HUES6 (cell line): ENCODE results near the gene PIK3CG.
"Not testable (repeated sequence)": the region's sequence is repeated elsewhere in the genome, so short reads cannot be mapped to it uniquely, and the experiment has no call there.

Experiments used
- H3K27ac ChIP-seq: 2 replicates; pipeline ENCODE4 v1.7.0; 2013; ENCODE audit warnings: low read depth, mild to moderate bottlenecking, low read length, inconsistent platforms
- H3K27me3 ChIP-seq: 2 replicates; pipeline ENCODE4 v1.6.1; 2013; ENCODE audit warnings: low read length; ENCODE audit not compliant: control insufficient read depth, insufficient read depth
- H3K36me3 ChIP-seq: 2 replicates; pipeline ENCODE4 v1.6.1; 2013; ENCODE audit warnings: low read length; ENCODE audit not compliant: control insufficient read depth, insufficient read depth
- H3K4me1 ChIP-seq: 2 replicates; pipeline ENCODE4 v1.6.1; 2013; ENCODE audit warnings: low read length; ENCODE audit not compliant: control insufficient read depth, insufficient read depth
- H3K4me3 ChIP-seq: 2 replicates; pipeline ENCODE4 v1.5.1; 2013; ENCODE audit warnings: low read depth, low read length
- H3K9ac ChIP-seq: one replicate; pipeline ENCODE4 v1.6.1; 2013; ENCODE audit warnings: mild to moderate bottlenecking, low read length
- H3K9me3 ChIP-seq: 2 replicates; pipeline ENCODE4 v1.6.1; 2013; ENCODE audit warnings: low read depth, low read length; ENCODE audit not compliant: control insufficient read depth, insufficient read depth

Gene PIK3CG

DNA sequence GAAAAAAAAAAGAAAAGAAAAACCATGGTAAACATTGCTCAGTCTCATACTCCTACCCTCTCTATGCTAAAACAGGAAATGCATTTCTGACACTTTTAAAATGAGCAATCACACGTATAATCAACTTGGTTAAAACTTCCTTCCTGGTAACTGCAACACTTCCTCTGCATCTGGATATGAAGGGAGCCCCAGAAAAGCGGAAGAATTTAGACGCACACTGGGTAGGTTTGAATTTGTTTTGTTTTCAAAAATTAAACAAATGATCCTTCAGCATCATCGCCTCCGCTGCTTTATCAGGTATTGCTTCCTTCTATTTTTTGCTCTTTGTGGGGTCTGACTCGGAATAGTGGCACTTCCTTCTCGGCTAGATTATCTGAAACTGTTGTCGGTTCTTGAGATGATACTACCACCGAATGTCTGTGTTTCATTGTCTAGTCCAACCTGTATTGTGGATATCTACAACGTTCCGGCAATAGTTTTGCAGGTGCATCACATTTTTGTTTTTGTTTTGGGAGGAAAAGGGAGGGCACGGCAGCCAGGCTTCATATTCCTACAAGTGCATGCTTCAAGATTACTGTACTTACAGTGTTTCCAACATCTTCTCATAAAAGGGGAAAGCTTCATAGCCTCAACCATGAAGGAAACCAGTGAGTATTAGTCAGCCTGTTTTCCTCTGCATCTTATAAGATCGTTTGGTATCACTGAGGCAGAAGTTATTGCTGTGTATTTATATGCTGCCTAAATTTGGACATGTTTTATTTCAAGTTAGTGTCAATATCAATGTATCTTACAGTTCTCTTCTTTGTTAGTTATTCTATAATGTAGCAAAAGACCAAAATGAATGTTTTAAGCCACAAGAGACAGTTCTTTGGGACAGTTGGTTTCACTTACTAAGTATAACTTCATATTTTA is at the start of gene PIK3CG:
Gene PIK3CG (plus strand): TSS at position 153 of the 912 bp plus-strand sequence. CDS start 2,280 bp downstream, outside the sequence.
- no peak within 1 kb of the TSS for H3K9ac ChIP-seq
- no peaks in the 10 kb centered on the region for H3K9me3 ChIP-seq
- H3K4me1 ChIP-seq, result peaks cover 8% of the 10 kb centered on the region; the same call in 1 of the 2 replicates

DNA sequence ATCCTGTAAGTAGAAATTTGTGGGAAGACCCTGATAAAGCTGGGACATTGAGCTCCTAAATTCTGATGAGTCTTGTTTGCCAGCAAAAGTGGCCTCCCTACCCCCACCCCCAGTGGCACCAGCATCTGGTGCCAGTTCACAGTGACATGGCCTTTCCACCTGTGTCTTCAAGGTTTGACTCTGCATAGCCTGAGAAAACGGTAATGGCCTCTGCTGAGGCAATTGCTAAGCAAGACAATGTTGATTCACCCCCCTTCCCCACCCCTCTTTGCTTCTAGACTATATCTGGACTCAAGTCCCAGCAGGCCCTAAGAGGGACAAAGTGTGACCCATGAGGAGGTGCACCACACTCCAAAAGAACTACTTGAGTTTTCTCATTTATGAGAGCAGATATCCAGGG is 48.0 kb upstream of the PIK3CG start:
- H3K27ac ChIP-seq, result no peak overlapping the region
- no peaks in the 10 kb centered on the region for H3K36me3 ChIP-seq
- H3K27me3 ChIP-seq, result no peaks in the 10 kb centered on the region
- H3K4me1 ChIP-seq, result no peaks in the 10 kb centered on the region; the same call in 1 of the 2 replicates
- no peak overlapping the region for H3K4me3 ChIP-seq
- H3K9me3 ChIP-seq, result no peaks in the 10 kb centered on the region
- H3K9ac ChIP-seq, result no peak overlapping the region

More for the DNA sequence above, at the start of gene PIK3CG:
- H3K36me3 ChIP-seq, result no peaks in the 10 kb centered on the region
- no peak within 1 kb of the TSS for H3K27ac ChIP-seq
- no peaks in the 10 kb centered on the region for H3K27me3 ChIP-seq
- no peak within 1 kb of the TSS for H3K4me3 ChIP-seq

DNA sequence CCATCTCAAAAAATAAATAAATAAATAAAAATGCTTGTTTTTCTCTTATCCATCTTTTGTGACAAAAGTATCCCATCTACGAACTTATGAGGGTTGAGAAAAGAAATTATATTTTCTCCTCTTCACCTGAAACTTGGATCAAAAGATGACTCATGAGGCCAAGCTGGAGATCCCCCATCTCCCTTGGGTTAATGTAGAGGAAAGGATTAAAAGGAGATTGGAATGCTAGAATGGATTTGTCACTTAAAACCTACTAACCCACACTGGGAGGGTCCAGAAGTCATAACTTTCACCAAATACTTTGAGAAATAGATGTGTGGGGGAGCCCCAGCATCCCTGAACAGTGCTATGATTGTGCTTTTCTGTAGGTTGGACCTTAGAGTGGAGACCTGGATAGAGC is 46.3 kb upstream of the PIK3CG start:
- Histone ChIP-seq H3K4me1 (no peaks in the 10 kb centered on the region; the same call in 1 of the 2 replicates), H3K36me3 (no peaks in the 10 kb centered on the region), H3K27ac (no peak overlapping the region), H3K27me3 (no peaks in the 10 kb centered on the region), H3K4me3 (no peak overlapping the region), H3K9me3 (no peaks in the 10 kb centered on the region), H3K9ac (no peak overlapping the region)

DNA sequence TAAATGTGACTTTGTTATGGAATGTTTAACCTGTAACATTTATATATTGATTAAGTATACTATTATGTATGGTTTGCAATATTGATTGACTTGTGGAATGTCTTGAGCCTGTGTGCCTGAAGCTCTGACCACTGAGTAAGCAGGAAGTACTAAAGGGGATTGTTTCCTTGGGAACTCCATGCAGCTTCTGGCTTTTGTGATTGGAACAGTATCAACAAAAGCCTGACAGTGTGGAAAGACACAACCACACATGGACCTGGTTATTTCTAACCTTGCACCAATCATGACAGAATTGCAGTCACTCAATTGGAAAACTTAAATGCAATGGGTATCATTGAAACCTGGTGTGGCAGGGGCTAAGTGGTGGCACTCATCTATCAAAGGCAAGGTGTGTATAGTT is 45.5 kb upstream of the PIK3CG start:
- no peaks in the 10 kb centered on the region for H3K27me3 ChIP-seq
- H3K36me3 ChIP-seq, result no peaks in the 10 kb centered on the region
- no peak overlapping the region for H3K9ac ChIP-seq
- H3K4me1 ChIP-seq, result no peaks in the 10 kb centered on the region
- no peak overlapping the region for H3K4me3 ChIP-seq
- no peaks in the 10 kb centered on the region for H3K9me3 ChIP-seq
- no peak overlapping the region for H3K27ac ChIP-seq

DNA sequence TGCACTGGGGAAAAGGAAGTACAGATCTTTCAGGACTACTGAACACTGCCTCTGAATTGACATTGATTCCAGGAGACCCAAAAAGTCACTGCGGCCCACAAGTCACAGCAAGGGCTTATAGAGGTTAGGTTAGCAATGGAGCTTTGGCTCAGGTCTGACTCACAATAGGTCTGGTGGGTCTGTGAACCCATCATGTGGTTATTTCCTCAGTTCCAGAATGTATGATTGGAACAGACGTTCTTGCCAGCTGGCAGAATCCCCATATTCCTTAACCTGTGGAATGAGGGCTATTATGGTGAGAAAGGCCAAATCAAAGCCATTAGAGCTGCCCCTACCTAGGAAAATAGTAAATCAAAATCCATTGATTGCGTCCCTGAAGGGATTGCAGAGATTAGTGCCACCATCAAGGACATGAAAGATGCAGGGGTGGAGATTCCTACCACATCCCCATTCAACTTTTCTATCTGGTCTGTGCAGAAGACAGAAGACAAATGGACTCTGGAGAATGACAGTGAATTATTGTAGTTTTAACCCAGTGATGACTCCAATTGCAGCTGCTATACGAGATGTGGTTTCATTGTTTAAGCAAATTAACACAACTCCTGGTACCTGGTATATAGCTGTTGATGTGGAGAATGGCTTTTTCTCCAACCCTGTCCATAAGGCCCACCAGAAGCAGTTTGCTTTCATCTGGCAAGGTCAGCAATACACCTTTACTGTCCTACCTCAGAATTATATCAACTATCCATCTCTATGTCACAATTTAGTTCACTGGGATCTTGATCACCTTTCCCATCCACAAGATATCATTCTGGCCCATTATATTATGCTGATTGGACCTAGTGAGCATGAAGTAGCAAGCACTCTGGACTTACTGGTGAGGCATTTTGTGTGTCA is 44.5 kb upstream of the PIK3CG start:
- H3K9me3 ChIP-seq, result no peaks in the 10 kb centered on the region
- no peaks in the 10 kb centered on the region for H3K4me1 ChIP-seq
- H3K9ac ChIP-seq, result no peak overlapping the region
- H3K4me3 ChIP-seq, result no peak overlapping the region
- no peaks in the 10 kb centered on the region for H3K27me3 ChIP-seq
- H3K36me3 ChIP-seq, result no peaks in the 10 kb centered on the region
- no peak overlapping the region for H3K27ac ChIP-seq

DNA sequence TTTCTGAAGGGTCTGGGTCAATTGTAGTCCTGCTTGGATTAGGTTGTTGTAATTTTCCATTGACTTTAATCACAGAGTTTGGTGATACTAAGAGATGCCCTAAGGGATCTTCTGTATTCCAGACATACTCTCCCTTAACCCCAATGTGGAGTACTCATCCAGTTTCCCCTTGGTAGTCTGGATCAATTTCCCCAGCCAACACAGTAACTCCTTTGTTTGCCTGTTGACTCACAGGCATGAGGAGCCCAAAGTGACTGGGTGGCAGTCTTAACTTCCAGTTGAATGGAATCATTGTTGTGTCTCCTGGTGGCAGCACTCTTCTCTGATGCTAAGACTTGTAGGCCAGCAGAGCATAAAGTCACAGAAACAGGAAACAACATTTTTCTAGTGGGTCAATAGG is 41.5 kb upstream of the PIK3CG start:
- Histone ChIP-seq H3K4me1 (no peaks in the 10 kb centered on the region), H3K27ac (no peak overlapping the region), H3K36me3 (no peaks in the 10 kb centered on the region), H3K27me3 (no peaks in the 10 kb centered on the region), H3K9ac (no peak overlapping the region), H3K4me3 (no peak overlapping the region), H3K9me3 (no peaks in the 10 kb centered on the region)

DNA sequence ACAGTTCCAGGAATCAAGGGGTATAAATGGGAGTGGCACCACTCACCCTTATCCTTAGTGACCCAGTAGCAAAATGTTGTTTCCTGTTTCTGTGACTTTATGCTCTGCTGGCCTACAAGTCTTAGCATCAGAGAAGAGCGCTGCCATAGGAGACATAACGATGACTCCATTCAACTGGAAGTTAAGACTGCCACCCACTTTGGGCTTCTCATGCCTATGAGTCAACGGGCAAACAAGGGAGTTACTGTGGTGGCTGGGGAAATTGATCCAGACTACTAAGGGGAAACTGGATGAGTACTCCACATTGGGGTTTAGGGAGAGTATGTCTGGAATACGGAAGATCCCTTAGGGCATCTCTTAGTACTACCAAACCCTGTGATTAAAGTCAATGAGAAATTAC is 40.6 kb upstream of the PIK3CG start:
- H3K4me3 ChIP-seq, result no peak overlapping the region
- no peak overlapping the region for H3K9ac ChIP-seq

DNA sequence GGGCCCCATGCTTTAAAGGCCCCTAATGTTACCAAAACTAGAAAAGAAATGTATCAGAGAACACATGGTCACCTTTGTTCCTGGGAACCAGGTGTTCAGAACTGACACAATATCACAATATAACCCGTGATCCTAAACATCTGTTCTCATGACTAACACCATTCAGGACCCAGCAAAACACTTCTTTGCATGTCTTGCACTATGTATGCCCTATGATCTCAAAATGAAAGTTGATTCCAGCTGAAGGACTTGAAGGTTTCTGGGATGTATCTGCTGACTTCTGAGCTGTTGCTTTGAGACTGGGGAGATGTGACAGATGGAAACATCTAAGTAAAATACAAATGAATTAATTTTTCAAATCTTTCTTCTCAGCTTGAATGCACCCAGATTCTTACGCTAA is 37.5 kb upstream of the PIK3CG start:
- no peak overlapping the region for H3K9ac ChIP-seq
- no peak overlapping the region for H3K27ac ChIP-seq
- peaks cover 5% of the 10 kb centered on the region; the same call in 1 of the 2 replicates for H3K9me3 ChIP-seq
- H3K36me3 ChIP-seq, result no peaks in the 10 kb centered on the region
- H3K4me1 ChIP-seq, result no peaks in the 10 kb centered on the region
- no peak overlapping the region for H3K4me3 ChIP-seq
- no peaks in the 10 kb centered on the region for H3K27me3 ChIP-seq

More for the DNA sequence above, 40.6 kb upstream of the PIK3CG start:
- H3K4me1 ChIP-seq, result no peaks in the 10 kb centered on the region
- no peaks in the 10 kb centered on the region for H3K27me3 ChIP-seq
- H3K36me3 ChIP-seq, result no peaks in the 10 kb centered on the region
- H3K9me3 ChIP-seq, result no peaks in the 10 kb centered on the region
- H3K27ac ChIP-seq, result no peak overlapping the region

DNA sequence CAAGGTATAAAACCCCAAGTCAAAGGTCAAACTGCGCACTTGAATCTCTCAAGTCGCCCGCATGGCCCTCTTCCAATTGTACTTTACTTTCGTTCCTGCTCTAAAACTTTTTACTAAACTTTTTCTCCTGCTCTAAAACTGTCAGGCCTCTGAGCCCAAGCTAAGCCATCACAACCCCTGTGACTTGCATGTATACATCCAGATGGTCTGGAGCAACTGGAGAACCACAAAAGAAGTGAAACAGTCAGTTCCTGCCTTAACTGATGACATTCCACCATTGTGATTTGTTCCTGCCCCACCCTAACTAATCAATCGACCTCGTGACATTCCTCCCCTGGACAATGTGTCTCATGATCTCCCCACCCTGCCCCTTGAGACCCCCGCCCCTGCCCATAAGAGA is 35.6 kb upstream of the PIK3CG start:
- no peaks in the 10 kb centered on the region for H3K36me3 ChIP-seq

DNA sequence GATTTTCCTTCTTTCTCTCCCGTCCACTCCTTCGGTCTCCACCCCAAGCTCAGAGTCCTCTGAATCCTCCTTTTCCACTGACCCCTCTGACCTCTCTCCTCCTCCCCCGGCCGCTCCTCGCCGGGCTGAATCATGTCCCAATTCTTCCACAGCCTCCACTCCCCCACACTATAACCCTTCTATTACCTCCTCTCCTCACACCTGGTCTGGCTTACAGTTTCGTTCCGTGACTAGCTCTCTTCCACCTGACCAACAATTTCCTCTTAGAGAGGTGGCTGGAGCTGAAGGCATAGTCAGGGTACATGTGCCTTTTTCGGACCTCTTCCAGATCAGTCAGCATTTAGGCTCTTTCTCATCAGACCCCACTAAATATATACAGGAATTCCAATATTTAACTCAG is 34.2 kb upstream of the PIK3CG start:
- not testable (repeated sequence) for H3K9ac ChIP-seq, H3K9me3 ChIP-seq, H3K36me3 ChIP-seq, H3K27me3 ChIP-seq, H3K4me3 ChIP-seq, H3K4me1 ChIP-seq, H3K27ac ChIP-seq

More for the DNA sequence above, 35.6 kb upstream of the PIK3CG start:
- Histone ChIP-seq H3K9ac (no peak overlapping the region), H3K27me3 (no peaks in the 10 kb centered on the region), H3K9me3 (peaks cover 5% of the 10 kb centered on the region; the same call in 1 of the 2 replicates), H3K4me1 (no peaks in the 10 kb centered on the region), H3K27ac (no peak overlapping the region), H3K4me3 (no peak overlapping the region)

DNA sequence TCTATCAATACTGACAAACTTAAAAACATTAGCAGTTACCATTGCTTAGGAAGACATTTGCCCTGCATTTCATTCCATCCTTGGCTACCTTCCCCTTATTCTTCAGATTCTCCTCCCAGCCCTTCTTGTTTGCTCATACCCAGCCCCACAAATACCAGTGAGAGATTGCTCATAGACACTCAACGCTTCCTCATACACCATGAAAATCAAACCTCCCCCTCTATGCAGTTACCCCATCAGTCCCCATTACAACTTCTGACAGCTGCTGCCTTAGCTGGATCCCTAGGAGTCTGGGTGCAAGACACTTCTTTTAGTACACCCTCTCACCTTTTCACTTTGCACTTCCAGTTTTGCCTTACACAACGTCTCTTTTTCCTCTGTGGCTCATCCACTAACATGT is 28.3 kb upstream of the PIK3CG start:
- Histone ChIP-seq H3K36me3 (no peaks in the 10 kb centered on the region), H3K27ac (no peak overlapping the region)

More for the DNA sequence above, 28.3 kb upstream of the PIK3CG start:
- peaks cover 19% of the 10 kb centered on the region for H3K4me1 ChIP-seq
- H3K9me3 ChIP-seq, result no peaks in the 10 kb centered on the region
- H3K4me3 ChIP-seq, result no peak overlapping the region
- no peaks in the 10 kb centered on the region for H3K27me3 ChIP-seq
- H3K9ac ChIP-seq, result no peak overlapping the region
